B cell (primary cell): ENCODE results near the gene C11orf91. TPM values are rescaled to one million over a fixed set of nuclear protein-coding genes. Genes with fewer than 3 reads are reported as not detected.

ENCODE experiments used
- ATAC-seq: fragments of 200-7000 bp; cut with Tn5 transposase; one replicate; pipeline ENCODE4 v1.10.0; 2021; ENCODE audit warnings: low read depth, mild to moderate bottlenecking, moderate number of reproducible peaks, moderate library complexity
- CTCF ChIA-PET: fragments of 350-600 bp; sonication (Branson Sonifier 250); formaldehyde crosslinking; loops from one replicate; lab custom pipeline; 2021; ENCODE audit warnings: antibody characterized with exemption, inconsistent platforms; lab: Charles Lee
- POLR2A ChIA-PET: fragments of 350-600 bp; sonication (Branson Sonifier 250); formaldehyde crosslinking; loops from one replicate; lab custom pipeline; 2021; ENCODE audit warnings: antibody characterized with exemption; lab: Charles Lee
- DNase-seq: peaks from one replicate; pipeline ENCODE4 v3.0.0; 2013
- H2AFZ ChIP-seq: 2 replicates; pipeline ENCODE4 v1.6.1; 2012; ENCODE audit warnings: mild to moderate bottlenecking, low read depth, low read length; ENCODE audit not compliant: insufficient read depth, poor library complexity, severe bottlenecking
- H3K27ac ChIP-seq, 2 donors: 1 replicate in 1 of 2; 2 replicates in 1 of 2; pipeline ENCODE4 v1.5.1; 2012 to 2013; ENCODE audit warnings: low read length in 2 of 2, mild to moderate bottlenecking in 2 of 2, moderate library complexity in 1 of 2
- H3K27me3 ChIP-seq, 4 experiments: fragments of 200-600 bp in 1 of 4; sonication (generic) in 1 of 4; replicated peaks in 1 of 4; 1 replicate in 2 of 4; 2 replicates in 2 of 4; pipeline versions ENCODE4 v1.6.1 to v1.7.0; 2013 to 2016; ENCODE audit warnings: low read length in 3 of 4, mild to moderate bottlenecking in 2 of 4, mixed read lengths in 1 of 4, moderate library complexity in 1 of 4; ENCODE audit not compliant: insufficient read depth in 4 of 4, control insufficient read depth in 3 of 4; ENCODE audit errors: control extremely low read depth in 1 of 4
- H3K36me3 ChIP-seq, 2 experiments: replicated peaks in 1 of 2; 1 replicate in 1 of 2; 2 replicates in 1 of 2; pipeline versions ENCODE4 v1.6.1 to v1.7.1; 2013; ENCODE audit warnings: low read length in 1 of 2; ENCODE audit not compliant: insufficient read depth in 2 of 2, control insufficient read depth in 1 of 2; ENCODE audit errors: control extremely low read depth in 1 of 2, extremely low read depth in 1 of 2
- H3K4me1 ChIP-seq, 2 donors: fragments of 200-600 bp in 1 of 2; sonication (generic) in 1 of 2; 1 replicate in 1 of 2; 2 replicates in 1 of 2; pipeline versions ENCODE4 v1.5.1 to v1.6.1; 2013 to 2017; ENCODE audit warnings: low read length in 2 of 2; ENCODE audit not compliant: control insufficient read depth in 2 of 2, insufficient read depth in 2 of 2
- H3K4me2 ChIP-seq: replicated peaks from 2 replicates; pipeline ENCODE3; 2012; ENCODE audit warnings: mild to moderate bottlenecking, low read depth, low read length; ENCODE audit not compliant: poor library complexity, severe bottlenecking
- H3K4me3 ChIP-seq, 5 experiments: fragments of 200-600 bp in 1 of 5; sonication (generic) in 1 of 5; 1 replicate in 3 of 5; 2 replicates in 2 of 5; pipeline versions ENCODE4 v1.5.1 to v1.7.0; 2011 to 2016; ENCODE audit warnings: low read length in 4 of 5, mild to moderate bottlenecking in 4 of 5, low read depth in 2 of 5, control low read depth in 1 of 5, moderate library complexity in 1 of 5; ENCODE audit not compliant: insufficient read depth in 1 of 5; ENCODE audit errors: control extremely low read depth in 1 of 5, extremely low read depth in 1 of 5
- H3K79me2 ChIP-seq: fragments of 200-600 bp; sonication (generic); one replicate; pipeline ENCODE4 v1.6.0; 2016; ENCODE audit warnings: low read length; ENCODE audit not compliant: control insufficient read depth, insufficient read depth
- H3K9ac ChIP-seq: fragments of 200-600 bp; sonication (generic); 2 replicates; pipeline ENCODE4 v1.6.1; 2017; ENCODE audit warnings: mild to moderate bottlenecking, low read length, moderate library complexity
- H3K9me3 ChIP-seq, 3 donors: one replicate each; pipeline versions ENCODE4 v1.6.1 to v1.7.1; 2013; ENCODE audit warnings: low read length in 2 of 3; ENCODE audit not compliant: control insufficient read depth in 2 of 3, insufficient read depth in 1 of 3; ENCODE audit errors: control extremely low read depth in 1 of 3
- H4K20me1 ChIP-seq: 2 replicates; pipeline ENCODE4 v1.6.0; 2012; ENCODE audit warnings: mild to moderate bottlenecking, low read length; ENCODE audit not compliant: insufficient read depth, control insufficient read depth, poor library complexity, severe bottlenecking
- H3K27ac Mint-ChIP-seq: one replicate; pipeline ENCODE4 v1.8.0; 2021; ENCODE audit warnings: mixed read lengths
- H3K27me3 Mint-ChIP-seq: one replicate; pipeline ENCODE4 v1.8.0; 2021; ENCODE audit warnings: mixed read lengths
- H3K4me1 Mint-ChIP-seq: one replicate; pipeline ENCODE4 v1.8.0; 2021; ENCODE audit warnings: mixed read lengths
- H3K4me3 Mint-ChIP-seq: one replicate; pipeline ENCODE4 v1.8.0; 2021; ENCODE audit warnings: mixed read lengths
- H3K9me3 Mint-ChIP-seq: one replicate; pipeline ENCODE4 v1.8.0; 2022; ENCODE audit warnings: mixed read lengths; ENCODE audit not compliant: insufficient read depth
- EZH2 ChIP-seq: IDR thresholded peaks from 2 replicates; pipeline ENCODE4 v1.6.1; 2012; ENCODE audit warnings: borderline replicate concordance, low read depth, mild to moderate bottlenecking, moderate library complexity, low read length; ENCODE audit not compliant: insufficient read depth, poor library complexity, severe bottlenecking
- WGBS: methylation state at CpG from one replicate; pipeline ENCODE4 v1.1.5; 2013; ENCODE audit warnings: missing lambda C conversion rate; ENCODE audit not compliant: insufficient coverage; 5-methylcytosine and 5-hydroxymethylcytosine counted together
- intact Hi-C: fragments of 100-400 bp; cut with micrococcal nuclease; formaldehyde crosslinking; loops from one replicate; pipeline ENCODE4 v1.10.0; 2022
- polyA plus RNA-seq: library from polyadenylated mRNA; depleted of rRNA; stranded (reverse); fragments of >200 nt; gene quantifications from 2 replicates; pipeline ENCODE4 v1.2.3, GENCODE V29; 2012
- total RNA-seq, 2 donors: library from RNA; stranded (reverse); fragments of 120-200 nt in 1 of 2; gene quantifications; 1 replicate in 1 of 2; 2 replicates in 1 of 2; pipeline versions ENCODE4 v1.2.3 to v1.2.4, GENCODE V29; 2013 to 2022
- TF ChIP-seq, protein P1 (sequence below): fragments of 200-600 bp; IDR thresholded peaks from one replicate; pipeline ENCODE4 v1.8.0; 2022; ENCODE audit warnings: antibody characterized with exemption, mild to moderate bottlenecking

Gene C11orf91
- total and polyA plus RNA-seq, 2 donors (not counting 1 experiment from before 2014, with no cell fraction given), result not detected

GRCh38 chr11:33656768-33657167, 43.9 kb downstream of the C11orf91 start:
- Histone ChIP-seq H3K4me1 (no peaks in the 10 kb centered on the region), H3K27ac (no peak overlapping the region), H2AFZ (no peak overlapping the region), H3K79me2 (no peaks in the 10 kb centered on the region), H3K36me3 (no peaks in the 10 kb centered on the region), H3K27me3 (peaks cover 0 to 7% (median 0%) of the 10 kb centered on the region in 4 experiments), H4K20me1 (no peaks in the 10 kb centered on the region), H3K9ac (no peak overlapping the region), H3K9me3 (no peaks in the 10 kb centered on the region), H3K4me3 (no peak overlapping the region), H3K4me2 (no peak overlapping the region)
- no peak overlapping the region for H3K27ac Mint-ChIP-seq
- POLR2A ChIA-PET, result no interaction called here
- no peaks in the 10 kb centered on the region for H3K9me3 Mint-ChIP-seq
- H3K27me3 Mint-ChIP-seq, result peaks cover 22% of the 10 kb centered on the region
- CTCF ChIA-PET, result no interaction called here
- intact Hi-C loops, result no loop called here
- TF ChIP-seq EZH2, result no peak
- TF ChIP-seq, protein P1, sequence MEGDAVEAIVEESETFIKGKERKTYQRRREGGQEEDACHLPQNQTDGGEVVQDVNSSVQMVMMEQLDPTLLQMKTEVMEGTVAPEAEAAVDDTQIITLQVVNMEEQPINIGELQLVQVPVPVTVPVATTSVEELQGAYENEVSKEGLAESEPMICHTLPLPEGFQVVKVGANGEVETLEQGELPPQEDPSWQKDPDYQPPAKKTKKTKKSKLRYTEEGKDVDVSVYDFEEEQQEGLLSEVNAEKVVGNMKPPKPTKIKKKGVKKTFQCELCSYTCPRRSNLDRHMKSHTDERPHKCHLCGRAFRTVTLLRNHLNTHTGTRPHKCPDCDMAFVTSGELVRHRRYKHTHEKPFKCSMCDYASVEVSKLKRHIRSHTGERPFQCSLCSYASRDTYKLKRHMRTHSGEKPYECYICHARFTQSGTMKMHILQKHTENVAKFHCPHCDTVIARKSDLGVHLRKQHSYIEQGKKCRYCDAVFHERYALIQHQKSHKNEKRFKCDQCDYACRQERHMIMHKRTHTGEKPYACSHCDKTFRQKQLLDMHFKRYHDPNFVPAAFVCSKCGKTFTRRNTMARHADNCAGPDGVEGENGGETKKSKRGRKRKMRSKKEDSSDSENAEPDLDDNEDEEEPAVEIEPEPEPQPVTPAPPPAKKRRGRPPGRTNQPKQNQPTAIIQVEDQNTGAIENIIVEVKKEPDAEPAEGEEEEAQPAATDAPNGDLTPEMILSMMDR, result no peak
- no peak overlapping the region for H3K4me3 Mint-ChIP-seq
- no peak for ATAC-seq
- no peaks in the 10 kb centered on the region for H3K4me1 Mint-ChIP-seq
- 92% methylated on average over 7 of the region's 7 CpGs for WGBS
- DNase-seq, result no peak

DNA sequence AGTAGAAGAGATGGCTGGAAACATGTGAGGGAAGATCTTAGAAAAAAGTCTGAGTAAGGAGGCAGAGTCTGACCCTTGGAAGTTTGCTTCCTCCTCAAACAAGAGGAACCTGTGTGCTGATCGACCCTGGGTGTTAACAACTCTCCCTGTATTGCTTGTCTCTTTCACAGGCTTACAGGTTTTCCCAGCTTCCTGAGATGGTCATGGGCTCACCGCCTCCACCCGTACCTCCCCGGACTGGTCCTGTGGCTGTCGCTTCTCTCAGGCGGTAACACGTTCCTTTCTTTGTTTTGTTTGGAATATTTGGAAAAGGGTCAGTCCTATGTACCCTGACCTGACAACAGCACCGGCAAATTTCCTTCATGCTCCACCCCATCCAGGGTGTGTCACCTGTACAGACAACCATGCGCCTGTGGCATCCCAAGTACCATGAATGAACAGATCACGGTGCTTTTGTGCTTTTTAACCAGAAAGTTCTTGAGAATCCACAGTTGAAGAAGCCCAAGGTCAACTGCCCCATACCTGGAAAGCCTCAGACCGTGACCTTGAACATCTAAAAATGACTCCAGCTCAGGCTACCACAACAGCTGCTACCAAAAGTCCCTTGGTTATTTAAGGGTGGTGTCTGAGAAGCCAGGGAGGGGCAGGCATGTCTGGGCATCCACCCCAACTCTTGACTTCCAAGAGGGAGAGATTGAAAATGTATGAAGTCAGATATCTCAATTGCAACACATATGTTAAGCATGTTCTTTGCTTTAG, 44.6 kb downstream of the C11orf91 start:
- no peaks in the 10 kb centered on the region for H3K4me1 ChIP-seq
- H3K27me3 Mint-ChIP-seq, result peaks cover 22% of the 10 kb centered on the region
- H3K27ac Mint-ChIP-seq, result no peak overlapping the region
- CTCF ChIA-PET, result no interaction called here
- no peaks in the 10 kb centered on the region for H4K20me1 ChIP-seq
- DNase-seq (no peak), ATAC-seq (no peak)
- no peak for TF ChIP-seq EZH2
- TF ChIP-seq, protein P1, result no peak
- no peak overlapping the region for H3K9ac ChIP-seq
- no peaks in the 10 kb centered on the region for H3K79me2 ChIP-seq
- intact Hi-C loops, result no loop called here
- POLR2A ChIA-PET, result no interaction called here
- WGBS, result 95% methylated on average over 10 of the region's 11 CpGs
- H2AFZ ChIP-seq, result no peak overlapping the region
- no peaks in the 10 kb centered on the region for H3K9me3 ChIP-seq
- peaks cover 0 to 7% (median 0%) of the 10 kb centered on the region in 4 experiments for H3K27me3 ChIP-seq
- no peaks in the 10 kb centered on the region for H3K4me1 Mint-ChIP-seq
- no peak overlapping the region for H3K4me2 ChIP-seq
- H3K9me3 Mint-ChIP-seq, result no peaks in the 10 kb centered on the region
- H3K36me3 ChIP-seq, result no peaks in the 10 kb centered on the region
- no peak overlapping the region for H3K27ac ChIP-seq
- no peak overlapping the region for H3K4me3 ChIP-seq
- H3K4me3 Mint-ChIP-seq, result no peak overlapping the region
